Measurements from ENCODE around the gene WDFY3. TPM values are rescaled to one million over a fixed set of nuclear protein-coding genes. Genes with fewer than 3 reads are reported as not detected.

The WDFY3 gene
- total RNA-seq, 1 experiment from 2014 or later, result 39.9 TPM

- intact Hi-C loops (cut with micrococcal nuclease), result no loop called here
- no peaks in the 10 kb centered on the region for H4K20me1 ChIP-seq (ENCODE audit: insufficient read depth)
- no peak for ATAC-seq
- H3K4me1 ChIP-seq (ENCODE audit: control insufficient read depth in 1 of 2, insufficient read depth in 2 of 2, low read length in 2 of 2), result no peaks in the 10 kb centered on the region
- TF ChIP-seq CBX3 (IDR thresholded peaks at IDR 0.05; ENCODE audit: low read depth), result no peak
- no peak for TF ChIP-seq RAD21 (IDR thresholded peaks at IDR 0.05; ENCODE audit: low read depth)
- no peak for TF ChIP-seq ELF1 (IDR thresholded peaks at IDR 0.05; ENCODE audit: borderline replicate concordance, low read depth)
- no peak for TF ChIP-seq FOSL1 (IDR thresholded peaks at IDR 0.05; ENCODE audit: low read depth)
- TF ChIP-seq JUND (IDR thresholded peaks at IDR 0.05), result no peak
- no peak for TF ChIP-seq EGR1 (IDR thresholded peaks at IDR 0.05; ENCODE audit: low read depth)
- no peak for TF ChIP-seq SRF (IDR thresholded peaks at IDR 0.05; ENCODE audit: low read depth)
- no peak for TF ChIP-seq POLR2AphosphoS5 (IDR thresholded peaks at IDR 0.05; ENCODE audit: low read depth, low read length)
- no peak for TF ChIP-seq ZFX (IDR thresholded peaks at IDR 0.05)
- no peak for TF ChIP-seq SIN3A (IDR thresholded peaks at IDR 0.05; ENCODE audit: low read depth)
- TF ChIP-seq CTCF (IDR thresholded peaks at IDR 0.05 in 2 of 3, conservative IDR thresholded peaks at IDR 0.05 in 1 of 3; ENCODE audit: borderline replicate concordance in 1 of 3, insufficient read depth in 1 of 3, low read depth in 2 of 3, low read length in 2 of 3), result no peak
- TF ChIP-seq POLR2A (IDR thresholded peaks at IDR 0.05; ENCODE audit: borderline replicate concordance, extremely low read depth, insufficient read depth, insufficient read length), result no peak
- TF ChIP-seq, protein P1, sequence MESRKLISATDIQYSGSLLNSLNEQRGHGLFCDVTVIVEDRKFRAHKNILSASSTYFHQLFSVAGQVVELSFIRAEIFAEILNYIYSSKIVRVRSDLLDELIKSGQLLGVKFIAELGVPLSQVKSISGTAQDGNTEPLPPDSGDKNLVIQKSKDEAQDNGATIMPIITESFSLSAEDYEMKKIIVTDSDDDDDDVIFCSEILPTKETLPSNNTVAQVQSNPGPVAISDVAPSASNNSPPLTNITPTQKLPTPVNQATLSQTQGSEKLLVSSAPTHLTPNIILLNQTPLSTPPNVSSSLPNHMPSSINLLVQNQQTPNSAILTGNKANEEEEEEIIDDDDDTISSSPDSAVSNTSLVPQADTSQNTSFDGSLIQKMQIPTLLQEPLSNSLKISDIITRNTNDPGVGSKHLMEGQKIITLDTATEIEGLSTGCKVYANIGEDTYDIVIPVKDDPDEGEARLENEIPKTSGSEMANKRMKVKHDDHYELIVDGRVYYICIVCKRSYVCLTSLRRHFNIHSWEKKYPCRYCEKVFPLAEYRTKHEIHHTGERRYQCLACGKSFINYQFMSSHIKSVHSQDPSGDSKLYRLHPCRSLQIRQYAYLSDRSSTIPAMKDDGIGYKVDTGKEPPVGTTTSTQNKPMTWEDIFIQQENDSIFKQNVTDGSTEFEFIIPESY (IDR thresholded peaks at IDR 0.05; ENCODE audit: extremely low read depth, insufficient replicate concordance, low read length), result no peak
- TF ChIP-seq, protein P2, sequence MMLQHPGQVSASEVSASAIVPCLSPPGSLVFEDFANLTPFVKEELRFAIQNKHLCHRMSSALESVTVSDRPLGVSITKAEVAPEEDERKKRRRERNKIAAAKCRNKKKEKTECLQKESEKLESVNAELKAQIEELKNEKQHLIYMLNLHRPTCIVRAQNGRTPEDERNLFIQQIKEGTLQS (IDR thresholded peaks at IDR 0.05), result no peak
- TF ChIP-seq TCF7L2 (IDR thresholded peaks at IDR 0.05; ENCODE audit: borderline replicate concordance, extremely low read depth, insufficient read depth, insufficient read length), result no peak
- TF ChIP-seq, protein P3, sequence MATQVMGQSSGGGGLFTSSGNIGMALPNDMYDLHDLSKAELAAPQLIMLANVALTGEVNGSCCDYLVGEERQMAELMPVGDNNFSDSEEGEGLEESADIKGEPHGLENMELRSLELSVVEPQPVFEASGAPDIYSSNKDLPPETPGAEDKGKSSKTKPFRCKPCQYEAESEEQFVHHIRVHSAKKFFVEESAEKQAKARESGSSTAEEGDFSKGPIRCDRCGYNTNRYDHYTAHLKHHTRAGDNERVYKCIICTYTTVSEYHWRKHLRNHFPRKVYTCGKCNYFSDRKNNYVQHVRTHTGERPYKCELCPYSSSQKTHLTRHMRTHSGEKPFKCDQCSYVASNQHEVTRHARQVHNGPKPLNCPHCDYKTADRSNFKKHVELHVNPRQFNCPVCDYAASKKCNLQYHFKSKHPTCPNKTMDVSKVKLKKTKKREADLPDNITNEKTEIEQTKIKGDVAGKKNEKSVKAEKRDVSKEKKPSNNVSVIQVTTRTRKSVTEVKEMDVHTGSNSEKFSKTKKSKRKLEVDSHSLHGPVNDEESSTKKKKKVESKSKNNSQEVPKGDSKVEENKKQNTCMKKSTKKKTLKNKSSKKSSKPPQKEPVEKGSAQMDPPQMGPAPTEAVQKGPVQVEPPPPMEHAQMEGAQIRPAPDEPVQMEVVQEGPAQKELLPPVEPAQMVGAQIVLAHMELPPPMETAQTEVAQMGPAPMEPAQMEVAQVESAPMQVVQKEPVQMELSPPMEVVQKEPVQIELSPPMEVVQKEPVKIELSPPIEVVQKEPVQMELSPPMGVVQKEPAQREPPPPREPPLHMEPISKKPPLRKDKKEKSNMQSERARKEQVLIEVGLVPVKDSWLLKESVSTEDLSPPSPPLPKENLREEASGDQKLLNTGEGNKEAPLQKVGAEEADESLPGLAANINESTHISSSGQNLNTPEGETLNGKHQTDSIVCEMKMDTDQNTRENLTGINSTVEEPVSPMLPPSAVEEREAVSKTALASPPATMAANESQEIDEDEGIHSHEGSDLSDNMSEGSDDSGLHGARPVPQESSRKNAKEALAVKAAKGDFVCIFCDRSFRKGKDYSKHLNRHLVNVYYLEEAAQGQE (IDR thresholded peaks at IDR 0.05; ENCODE audit: low read depth), result no peak
- no peak for TF ChIP-seq CEBPB (IDR thresholded peaks at IDR 0.05; ENCODE audit: low read depth)
- TF ChIP-seq ZNF274 (IDR thresholded peaks at IDR 0.05; ENCODE audit: low read depth, low read length), result no peak
- TF ChIP-seq SP1 (IDR thresholded peaks at IDR 0.05; ENCODE audit: low read depth), result no peak
- no peak overlapping the region for H2AFZ ChIP-seq (ENCODE audit: low read depth, low read length, poor library complexity, severe bottlenecking)
- no peak overlapping the region for H3K4me2 ChIP-seq (ENCODE audit: low read length)
- H3K36me3 ChIP-seq (ENCODE audit: control insufficient read depth in 1 of 2, insufficient read depth in 2 of 2, low read length in 2 of 2), result 0 out of 4 replicates have a peak, but pooled peaks cover 0 to 2% of the 10 kb centered on the region in 2 experiments
- H3K9me3 ChIP-seq (ENCODE audit: control insufficient read depth in 1 of 2, insufficient read depth in 1 of 2, low read depth in 1 of 2, low read length in 2 of 2), result no peaks in the 10 kb centered on the region
- H3K79me2 ChIP-seq (ENCODE audit: insufficient read depth, low read length), result no peaks in the 10 kb centered on the region
- no peaks in the 10 kb centered on the region for H3K27me3 ChIP-seq (ENCODE audit: insufficient read depth, low read length)
- CTCF ChIA-PET, result no interaction called here
- DNase-seq (ENCODE audit: low read depth, low spot score), result no peak
- no peaks in the 10 kb centered on the region for H3K9me2 ChIP-seq (ENCODE audit: insufficient read depth)
- POLR2A ChIA-PET, result no interaction called here
- H3K9ac ChIP-seq (ENCODE audit: low read length), result no peak overlapping the region
- no peak overlapping the region for H3K4me3 ChIP-seq (replicated peaks in 1 of 2; ENCODE audit: low read depth in 1 of 2, low read length in 2 of 2)
- H3K27ac ChIP-seq (ENCODE audit: low read depth, low read length), result no peak overlapping the region
- no TSS peak for BruUV-seq (replicated peaks)
- RAD21 ChIA-PET (ENCODE audit: low non-redundant PET in 1 of 2, low total read pairs in 2 of 2, uncharacterized antibody in 2 of 2, unreplicated experiment in 2 of 2), result no interaction called here
These were observed 315.0 kb downstream of the WDFY3 start for GRCh38 chr4:84651499-84651898.

Data from HCT116 (cell line).